Thymus (tissue), 11 donors: ENCODE data around the gene DYNLRB1. TPM values are rescaled to one million over a fixed set of nuclear protein-coding genes. Genes with fewer than 3 reads are reported as not detected.

Experiments
- DNase-seq, 9 donors: peaks; one replicate each; pipeline ENCODE4 v3.0.0-alpha.2; 2013; ENCODE audit warnings: low spot score in 9 of 9, low read depth in 6 of 9, missing footprints in 1 of 9
- H3K27ac ChIP-seq, 2 donors: one replicate each; pipeline ENCODE4 v1.5.1; 2013; ENCODE audit warnings: control low read depth in 1 of 2, low read depth in 1 of 2, low read length in 1 of 2, mild to moderate bottlenecking in 1 of 2, moderate library complexity in 1 of 2
- H3K27me3 ChIP-seq, 2 donors: one replicate each; pipeline ENCODE4 v1.5.1; 2013; ENCODE audit warnings: low read length in 1 of 2; ENCODE audit not compliant: control insufficient read depth in 2 of 2, insufficient read depth in 1 of 2
- H3K36me3 ChIP-seq, 2 donors: one replicate each; pipeline ENCODE4 v1.5.1; 2013; ENCODE audit warnings: low read length in 1 of 2, mild to moderate bottlenecking in 1 of 2, moderate library complexity in 1 of 2; ENCODE audit not compliant: control insufficient read depth in 2 of 2, insufficient read depth in 2 of 2
- H3K4me1 ChIP-seq, 2 donors: one replicate each; pipeline ENCODE4 v1.5.1; 2013; ENCODE audit warnings: low read length in 2 of 2; ENCODE audit not compliant: control insufficient read depth in 2 of 2, insufficient read depth in 2 of 2
- H3K4me3 ChIP-seq, 2 donors: one replicate each; pipeline ENCODE4 v1.5.1; 2013; ENCODE audit warnings: low read length in 2 of 2, control low read depth in 1 of 2, mild to moderate bottlenecking in 1 of 2
- H3K9me3 ChIP-seq, 2 donors: one replicate each; pipeline ENCODE4 v1.5.1; 2013; ENCODE audit warnings: low read length in 1 of 2, mild to moderate bottlenecking in 1 of 2; ENCODE audit not compliant: control insufficient read depth in 2 of 2, insufficient read depth in 1 of 2
- WGBS: extraction: QIAGEN DNeasy Blood & Tissue Kit; methylation state at CpG from one replicate; pipeline ENCODE4 v1.1.7; 2013; 5-methylcytosine and 5-hydroxymethylcytosine counted together
- polyA plus RNA-seq: library from polyadenylated mRNA; stranded (reverse); fragments of 200-250 nt; gene quantifications from one replicate; pipeline ENCODE4 v1.2.3, GENCODE V29; 2013
- total RNA-seq: library from RNA; stranded (reverse); fragments of 120-200 nt; gene quantifications from one replicate; pipeline ENCODE4 v1.2.4, GENCODE V29; 2013
- donor health status: healthy.

DYNLRB1 gene
- total and polyA plus RNA-seq, 2 donors: 70.9 to 226 TPM

DNA sequence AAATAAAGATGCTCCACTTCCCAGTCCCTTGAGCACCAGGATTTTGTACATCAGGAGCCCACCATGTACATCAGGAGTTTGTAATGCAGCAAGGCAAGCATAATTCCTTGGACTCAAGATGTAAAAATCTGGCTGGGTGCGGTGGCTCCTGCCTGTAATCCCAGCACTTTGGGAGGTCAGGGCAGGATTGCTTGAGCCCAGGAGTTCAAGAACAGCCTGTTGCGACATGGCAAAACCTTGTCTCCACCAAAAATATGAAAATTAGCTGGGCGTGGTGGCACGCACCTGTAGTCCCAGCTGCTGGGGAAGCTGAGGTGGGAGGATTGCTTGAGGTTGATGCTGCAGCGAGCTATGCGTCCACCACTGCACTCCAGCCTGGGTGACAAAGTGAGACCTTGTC is 26.2 kb downstream of the DYNLRB1 start:
- H3K36me3 ChIP-seq: peaks cover 28 to 33% of the 10 kb centered on the region in 2 donors
- peaks cover 0 to 4% of the 10 kb centered on the region in 2 donors for H3K9me3 ChIP-seq
- no peaks in the 10 kb centered on the region for H3K27me3 ChIP-seq
- no peak for DNase-seq
- H3K27ac ChIP-seq: no peak overlapping the region
- no peak overlapping the region for H3K4me3 ChIP-seq
- H3K4me1 ChIP-seq: peaks cover 2 to 8% of the 10 kb centered on the region in 2 donors
- 97% methylated on average over 6 of the region's 6 CpGs for WGBS

DNA sequence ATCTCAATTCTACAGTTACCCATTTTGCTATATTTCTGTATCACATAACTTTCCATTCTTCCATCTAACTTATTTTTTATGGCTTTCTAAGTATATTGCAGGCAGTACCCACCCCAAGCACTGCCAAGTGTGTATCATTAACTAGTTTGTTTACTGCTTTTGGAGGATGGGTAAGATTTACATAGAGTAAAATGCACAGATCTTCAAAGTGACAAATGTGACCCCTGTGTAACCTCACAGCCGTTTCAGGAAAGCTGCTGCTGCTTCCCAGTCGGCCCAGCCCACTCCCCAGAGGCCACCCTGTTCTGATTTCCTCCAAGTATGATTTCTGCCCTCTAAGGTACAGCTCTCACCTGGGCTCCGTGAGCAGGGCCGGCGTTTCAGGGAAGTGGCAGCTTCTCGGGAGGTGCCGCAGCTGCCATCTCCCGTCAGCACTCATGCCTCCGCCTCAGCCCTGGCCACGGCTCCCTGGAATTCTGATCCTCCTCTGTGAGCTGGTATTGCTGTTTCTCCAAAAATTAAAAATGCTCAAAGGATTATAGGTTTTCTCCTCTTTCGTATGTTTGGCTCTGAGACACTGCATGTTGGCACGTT is 27.3 kb downstream of the DYNLRB1 start:
- no peak for DNase-seq
- no peaks in the 10 kb centered on the region for H3K27me3 ChIP-seq
- 90% methylated on average over 12 of the region's 12 CpGs for WGBS

DNA sequence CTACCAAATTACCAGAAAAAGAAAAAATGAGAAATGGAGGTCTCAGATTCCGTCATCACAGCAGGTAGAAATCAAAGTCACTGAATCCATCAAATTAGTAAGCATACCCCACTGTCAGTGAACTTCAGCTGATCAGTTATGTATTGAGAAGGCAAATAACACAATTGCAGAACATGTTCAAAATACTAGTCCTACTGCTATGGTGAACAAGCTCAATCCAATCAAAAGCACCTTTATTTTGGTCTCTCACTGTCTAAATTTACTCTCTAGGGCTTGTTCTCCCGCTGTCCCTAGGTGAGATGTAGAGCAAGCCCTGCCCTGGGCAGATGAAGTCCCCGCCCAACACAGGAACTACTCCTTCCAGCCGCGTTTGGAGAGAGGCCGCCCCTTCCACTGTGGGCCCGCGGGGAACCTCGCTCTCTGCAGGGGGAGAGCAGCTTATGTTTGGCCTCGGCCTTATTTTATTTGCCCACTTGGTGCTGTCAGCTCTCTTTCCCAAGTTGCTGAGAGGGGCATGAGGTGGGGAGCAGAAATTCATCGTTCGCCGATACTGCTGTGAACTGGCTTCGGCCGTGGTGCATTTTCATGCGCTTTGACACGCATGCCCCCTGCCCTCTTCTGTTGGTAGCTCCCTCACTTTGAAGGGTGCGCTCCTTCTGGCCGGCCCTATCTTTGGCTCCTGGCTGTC is 28.0 kb downstream of the DYNLRB1 start:
- peak in 5 of 9 donors; percentile 22 to 64 (median 36) for DNase-seq

More for the DNA sequence above, 27.3 kb downstream of the DYNLRB1 start:
- no peak overlapping the region for H3K4me3 ChIP-seq
- H3K9me3 ChIP-seq: peaks cover 0 to 4% of the 10 kb centered on the region in 2 donors
- H3K27ac ChIP-seq: no peak overlapping the region
- H3K36me3 ChIP-seq: peaks cover 23 to 29% of the 10 kb centered on the region in 2 donors
- H3K4me1 ChIP-seq: peaks cover 2 to 8% of the 10 kb centered on the region in 2 donors

DNA sequence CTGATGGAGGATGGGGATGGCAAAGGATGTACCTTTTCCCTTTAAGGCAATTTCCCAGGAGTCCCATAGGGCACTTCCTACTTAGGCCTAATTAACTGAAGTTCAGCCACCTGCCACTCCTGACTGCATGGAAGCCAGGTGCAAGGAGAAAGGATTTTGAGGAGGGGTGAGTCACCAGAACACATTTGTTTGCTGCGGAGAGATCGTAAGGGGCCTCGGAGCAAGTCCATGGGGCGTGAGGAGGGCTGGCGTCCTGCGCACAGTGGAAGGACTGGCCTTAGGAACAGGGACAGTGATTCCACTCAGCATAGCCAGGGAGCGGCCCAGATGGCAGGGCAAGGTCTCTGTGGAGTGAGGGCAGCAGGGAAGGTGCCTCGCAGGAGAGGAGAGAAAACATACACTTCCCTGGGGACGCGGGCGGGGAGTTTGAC is 30.5 kb downstream of the DYNLRB1 start:
- H3K36me3 ChIP-seq: peaks cover 2 to 4% of the 10 kb centered on the region in 2 donors
- WGBS: 97% methylated on average over 11 of the region's 11 CpGs
- H3K4me1 ChIP-seq: peaks cover 2 to 8% of the 10 kb centered on the region in 2 donors
- H3K4me3 ChIP-seq: no peak overlapping the region
- H3K27ac ChIP-seq: no peak overlapping the region
- H3K9me3 ChIP-seq: peaks cover 0 to 6% of the 10 kb centered on the region in 2 donors
- no peaks in the 10 kb centered on the region for H3K27me3 ChIP-seq
- no peak for DNase-seq

More for the DNA sequence above, 28.0 kb downstream of the DYNLRB1 start:
- Histone ChIP-seq H3K27ac (no peak overlapping the region), H3K27me3 (no peaks in the 10 kb centered on the region), H3K4me3 (peak overlapping the region; percentile 44 to 54), H3K4me1 (peaks cover 2 to 8% of the 10 kb centered on the region in 2 donors), H3K36me3 (peaks cover 22 to 23% of the 10 kb centered on the region in 2 donors), H3K9me3 (peaks cover 0 to 4% of the 10 kb centered on the region in 2 donors)
- 13% methylated on average over 19 of the region's 19 CpGs for WGBS

DNA sequence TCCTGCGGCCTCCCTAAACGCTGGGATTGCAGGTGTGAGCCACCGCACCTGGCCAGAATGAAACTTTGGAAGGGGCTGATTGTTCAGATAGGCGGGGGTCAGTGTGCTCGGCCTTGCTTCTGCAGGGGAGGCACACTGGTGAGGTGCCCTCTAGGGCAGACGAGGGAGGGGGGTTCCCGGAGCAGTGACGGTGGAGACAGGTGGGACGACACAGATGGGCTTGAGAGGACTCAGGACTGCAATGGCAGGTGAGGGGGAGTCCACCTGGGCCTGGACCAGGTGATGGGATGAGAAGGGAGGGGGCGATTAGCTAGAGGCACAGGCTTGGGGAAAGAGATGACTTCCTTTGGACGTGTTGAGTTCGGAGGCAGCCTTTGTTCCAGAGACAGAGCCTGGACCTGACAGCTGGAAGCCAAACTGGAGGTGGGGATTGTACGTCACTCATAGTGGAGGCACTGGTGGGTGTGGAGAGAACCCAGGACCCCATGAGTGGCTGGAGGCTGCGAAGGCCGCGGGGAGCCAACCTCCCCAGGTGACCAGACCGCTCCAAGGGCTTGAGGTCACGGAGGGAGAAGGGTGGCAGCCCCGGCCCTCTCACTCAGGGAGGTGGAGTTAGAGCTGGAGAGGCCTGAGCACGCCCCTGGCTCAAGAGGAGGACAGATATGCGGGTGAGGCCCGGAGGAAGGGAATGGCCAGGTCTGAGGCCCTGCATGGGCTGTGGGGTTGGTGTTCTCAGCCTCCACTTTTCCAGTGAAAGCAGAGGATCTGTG is 31.8 kb downstream of the DYNLRB1 start:
- Histone ChIP-seq H3K9me3 (peaks cover 0 to 6% of the 10 kb centered on the region in 2 donors), H3K4me3 (no peak overlapping the region), H3K27me3 (no peaks in the 10 kb centered on the region), H3K36me3 (no peaks in the 10 kb centered on the region), H3K27ac (no peak overlapping the region), H3K4me1 (peaks cover 2 to 8% of the 10 kb centered on the region in 2 donors)
- 97% methylated on average over 22 of the region's 22 CpGs for WGBS
- no peak for DNase-seq

DNA sequence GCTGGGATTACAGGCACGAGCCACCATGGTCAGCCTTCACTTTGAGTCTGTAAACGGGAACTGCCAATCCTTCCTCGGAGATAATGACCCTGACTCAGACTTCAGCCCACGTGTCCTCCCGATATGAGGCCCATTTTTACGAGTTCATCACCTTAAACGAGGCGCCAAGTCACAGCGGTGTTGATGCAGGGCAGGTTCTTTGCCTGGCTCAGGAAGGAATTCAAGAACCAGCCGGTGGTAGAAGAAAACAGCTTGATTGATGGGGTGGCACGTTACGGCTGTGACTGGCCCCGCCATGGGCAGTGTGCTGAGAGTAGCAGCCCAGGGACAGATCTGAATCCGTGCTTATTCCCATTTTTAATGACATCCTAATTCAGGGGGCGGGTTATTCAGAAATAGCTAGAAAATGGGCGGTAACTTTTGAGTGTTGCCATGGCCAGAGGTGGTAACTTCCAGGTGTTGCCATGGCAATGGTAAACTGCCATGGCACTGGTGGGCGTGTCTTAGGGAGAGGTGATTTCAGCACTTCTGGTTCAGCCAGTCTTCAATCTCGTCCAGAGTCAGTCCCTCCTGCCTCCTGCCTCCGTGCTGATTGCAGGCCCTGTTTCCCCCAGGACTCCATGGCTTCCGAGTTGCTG is 33.2 kb downstream of the DYNLRB1 start:
- Histone ChIP-seq H3K4me3 (no peak overlapping the region), H3K27ac (no peak overlapping the region), H3K27me3 (no peaks in the 10 kb centered on the region), H3K4me1 (peaks cover 2 to 5% of the 10 kb centered on the region in 2 donors), H3K9me3 (peaks cover 0 to 6% of the 10 kb centered on the region in 2 donors), H3K36me3 (no peaks in the 10 kb centered on the region)
- DNase-seq: no peak
- 65% methylated on average over 20 of the region's 20 CpGs for WGBS

DNA sequence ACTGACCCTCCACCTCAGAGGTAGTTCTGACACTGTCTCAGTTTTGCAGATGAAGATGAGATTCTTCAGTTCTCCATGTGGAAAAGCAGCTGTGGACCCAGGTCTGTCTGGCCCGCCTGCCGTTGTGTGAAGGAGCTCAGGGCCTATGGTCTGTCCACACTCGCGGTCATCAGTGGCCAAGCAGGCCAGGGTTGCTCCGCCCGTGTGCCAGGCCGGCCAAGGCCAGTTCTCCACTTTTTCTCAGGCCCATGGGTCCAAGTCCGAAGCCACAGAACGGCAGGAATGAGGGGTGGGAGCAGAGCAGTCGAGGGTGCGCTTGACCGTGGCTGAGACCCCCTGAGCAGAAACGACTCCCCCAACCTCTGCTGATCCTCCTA is 33.7 kb downstream of the DYNLRB1 start:
- Histone ChIP-seq H3K36me3 (no peaks in the 10 kb centered on the region), H3K4me3 (no peak overlapping the region), H3K9me3 (peaks cover 0 to 6% of the 10 kb centered on the region in 2 donors), H3K27me3 (no peaks in the 10 kb centered on the region), H3K27ac (no peak overlapping the region), H3K4me1 (no peaks in the 10 kb centered on the region)
- WGBS: 95% methylated on average over 13 of the region's 13 CpGs
- no peak for DNase-seq

DNA sequence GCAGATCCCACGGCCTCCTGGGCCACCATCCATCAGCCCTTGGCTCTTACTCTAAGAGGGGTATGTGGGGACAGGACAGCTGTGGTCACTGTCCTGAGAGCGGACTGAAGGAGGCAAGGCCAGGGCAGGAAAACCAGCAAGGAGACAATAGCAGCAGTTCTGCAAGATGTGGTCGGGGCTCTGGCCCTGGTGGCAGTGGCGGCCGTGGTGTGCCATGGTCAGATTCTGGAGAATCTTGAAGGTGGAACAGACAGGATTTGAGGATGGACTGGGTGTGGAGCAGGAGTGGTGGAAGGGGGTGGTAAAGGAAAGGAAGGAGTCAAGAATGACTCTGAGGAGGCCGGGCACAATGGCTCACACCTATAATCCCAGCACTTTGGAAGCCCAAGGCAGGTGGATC is 36.3 kb downstream of the DYNLRB1 start:
- Histone ChIP-seq H3K4me1 (no peaks in the 10 kb centered on the region), H3K4me3 (no peak overlapping the region), H3K27me3 (no peaks in the 10 kb centered on the region), H3K27ac (no peak overlapping the region), H3K36me3 (no peaks in the 10 kb centered on the region), H3K9me3 (peaks cover 0 to 2% of the 10 kb centered on the region in 2 donors)
- 97% methylated on average over 6 of the region's 6 CpGs for WGBS
- no peak for DNase-seq
